Activated naive CD8-positive, alpha-beta T cell treated with anti-CD3 and anti-CD28 coated beads for 36 hours (primary cell): Measurements from ENCODE around the gene ARID1B. TPM values are rescaled to one million over a fixed set of nuclear protein-coding genes. Genes with fewer than 3 reads are reported as not detected.

Source experiments
- DNase-seq: peaks from one replicate; pipeline ENCODE4 v3.0.0; 2021
- H3K27ac Mint-ChIP-seq: one replicate; pipeline ENCODE4 v1.8.0; 2022; ENCODE audit warnings: mild to moderate bottlenecking, moderate library complexity, mixed read lengths
- H3K27me3 Mint-ChIP-seq: one replicate; pipeline ENCODE4 v1.8.0; 2022; ENCODE audit warnings: mild to moderate bottlenecking, mixed read lengths
- H3K36me3 Mint-ChIP-seq: one replicate; pipeline ENCODE4 v1.8.0; 2021; ENCODE audit warnings: mild to moderate bottlenecking, mixed read lengths
- H3K4me1 Mint-ChIP-seq: one replicate; pipeline ENCODE4 v1.8.0; 2021; ENCODE audit warnings: mixed read lengths
- H3K4me3 Mint-ChIP-seq: one replicate; pipeline ENCODE4 v1.8.0; 2022; ENCODE audit warnings: mild to moderate bottlenecking, moderate library complexity, mixed read lengths
- H3K9me3 Mint-ChIP-seq: one replicate; pipeline ENCODE4 v1.8.0; 2022; ENCODE audit warnings: mixed read lengths
- total RNA-seq, 2 experiments: library from RNA; stranded (reverse); gene quantifications; one replicate each; pipeline ENCODE4 v1.2.3, GENCODE V29; 2021

ARID1B gene
- total RNA-seq, 2 experiments from 2014 or later: 40.6 to 41.5 TPM

GRCh38 chr6:157245436-157245835 is 468.3 kb downstream of the ARID1B start:
- Mint-ChIP-seq H3K9me3 (peaks cover 2% of the 10 kb centered on the region), H3K4me3 (no peak overlapping the region), H3K36me3 (no peaks in the 10 kb centered on the region), H3K4me1 (no peaks in the 10 kb centered on the region), H3K27ac (no peak overlapping the region), H3K27me3 (no peaks in the 10 kb centered on the region)
- no peak for DNase-seq

- H3K36me3 Mint-ChIP-seq: no peaks in the 10 kb centered on the region
- peaks cover 3% of the 10 kb centered on the region for H3K27me3 Mint-ChIP-seq
- no peak overlapping the region for H3K4me3 Mint-ChIP-seq
- peaks cover 2% of the 10 kb centered on the region for H3K9me3 Mint-ChIP-seq
- no peak for DNase-seq
- H3K27ac Mint-ChIP-seq: no peak overlapping the region
- H3K4me1 Mint-ChIP-seq: no peaks in the 10 kb centered on the region
These were observed 469.0 kb downstream of the ARID1B start for GRCh38 chr6:157246048-157246630.

DNA sequence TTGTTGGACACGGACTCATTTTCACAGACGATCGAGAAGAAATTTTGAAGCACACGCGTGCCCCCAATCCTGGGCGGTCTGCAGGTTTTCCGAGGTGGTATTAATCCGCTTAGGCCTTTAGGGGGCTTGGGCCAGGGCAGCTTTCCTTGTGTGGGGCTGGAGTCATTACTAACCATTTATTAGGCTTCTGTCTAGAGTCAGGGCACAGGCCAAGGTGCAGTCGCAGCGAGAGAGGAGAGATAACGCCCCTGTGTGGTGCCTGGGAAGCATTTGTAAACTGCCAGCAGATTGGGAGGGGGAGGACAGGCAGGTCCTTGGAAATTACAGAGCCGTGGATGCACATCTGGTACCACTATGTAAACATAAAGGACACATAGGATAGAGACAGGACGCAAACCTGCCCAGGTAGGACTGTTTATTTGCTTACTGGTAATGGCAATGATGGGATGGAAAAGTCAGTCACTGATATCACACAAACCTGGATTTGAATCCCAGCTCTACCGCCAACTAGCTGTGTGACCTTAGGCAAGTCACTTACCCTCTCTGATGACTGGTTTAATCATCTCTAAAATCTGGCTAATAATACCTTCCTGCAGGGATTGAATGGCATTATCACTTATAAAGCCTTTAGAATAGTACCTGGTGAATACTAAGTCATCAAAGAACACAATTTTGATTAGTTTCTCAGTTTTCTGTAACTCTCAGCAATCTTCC is 469.8 kb downstream of the ARID1B start:
- Mint-ChIP-seq H3K4me1 (no peaks in the 10 kb centered on the region), H3K27me3 (peaks cover 3% of the 10 kb centered on the region), H3K27ac (no peak overlapping the region), H3K9me3 (peaks cover 2% of the 10 kb centered on the region), H3K4me3 (no peak overlapping the region), H3K36me3 (no peaks in the 10 kb centered on the region)
- no peak for DNase-seq

GRCh38 chr6:157248264-157248663 is 471.1 kb downstream of the ARID1B start:
- Mint-ChIP-seq H3K4me1 (no peaks in the 10 kb centered on the region), H3K27me3 (peaks cover 3% of the 10 kb centered on the region), H3K27ac (no peak overlapping the region), H3K36me3 (no peaks in the 10 kb centered on the region), H3K4me3 (no peak overlapping the region), H3K9me3 (peaks cover 2% of the 10 kb centered on the region)
- DNase-seq: no peak

DNA sequence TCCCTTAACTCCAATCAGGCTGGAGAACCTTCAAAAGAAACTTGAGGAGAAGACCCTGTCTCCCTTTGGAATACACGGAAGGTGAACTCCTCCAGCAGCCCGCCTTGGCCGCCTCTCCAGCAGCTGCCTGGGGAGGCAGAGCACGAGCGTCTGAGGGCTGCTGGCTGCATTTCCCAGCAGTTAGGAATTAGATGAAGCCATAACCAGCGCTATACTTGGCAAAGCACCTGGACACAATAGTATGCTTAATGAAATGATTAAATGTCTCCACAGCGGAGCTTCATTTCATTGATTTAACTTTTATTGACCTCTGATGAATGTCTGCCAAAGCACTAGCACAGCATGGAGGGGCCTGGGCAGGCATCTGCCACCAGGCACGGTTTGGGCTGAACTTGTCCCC is 472.6 kb downstream of the ARID1B start:
- H3K27me3 Mint-ChIP-seq: peaks cover 3% of the 10 kb centered on the region
- no peak for DNase-seq
- no peak overlapping the region for H3K27ac Mint-ChIP-seq
- H3K4me3 Mint-ChIP-seq: no peak overlapping the region
- no peaks in the 10 kb centered on the region for H3K36me3 Mint-ChIP-seq
- H3K9me3 Mint-ChIP-seq: peaks cover 2% of the 10 kb centered on the region
- no peaks in the 10 kb centered on the region for H3K4me1 Mint-ChIP-seq

GRCh38 chr6:157251586-157252247 is 474.5 kb downstream of the ARID1B start:
- Mint-ChIP-seq H3K27ac (no peak overlapping the region), H3K36me3 (no peaks in the 10 kb centered on the region), H3K4me1 (no peaks in the 10 kb centered on the region), H3K27me3 (peaks cover 3% of the 10 kb centered on the region), H3K9me3 (peaks cover 2% of the 10 kb centered on the region), H3K4me3 (no peak overlapping the region)
- no peak for DNase-seq

- no peak overlapping the region for H3K27ac Mint-ChIP-seq
- DNase-seq: no peak
- H3K27me3 Mint-ChIP-seq: peaks cover 3% of the 10 kb centered on the region
- H3K4me3 Mint-ChIP-seq: no peak overlapping the region
- H3K36me3 Mint-ChIP-seq: no peaks in the 10 kb centered on the region
- no peaks in the 10 kb centered on the region for H3K4me1 Mint-ChIP-seq
- H3K9me3 Mint-ChIP-seq: peaks cover 2% of the 10 kb centered on the region
These were observed 475.8 kb downstream of the ARID1B start for GRCh38 chr6:157253017-157253416.

- H3K27me3 Mint-ChIP-seq: peaks cover 3% of the 10 kb centered on the region
- no peak overlapping the region for H3K4me3 Mint-ChIP-seq
- no peaks in the 10 kb centered on the region for H3K9me3 Mint-ChIP-seq
- no peaks in the 10 kb centered on the region for H3K36me3 Mint-ChIP-seq
- no peak overlapping the region for H3K27ac Mint-ChIP-seq
- H3K4me1 Mint-ChIP-seq: no peaks in the 10 kb centered on the region
- DNase-seq: no peak
These were observed 476.5 kb downstream of the ARID1B start for GRCh38 chr6:157253699-157254098.

DNA sequence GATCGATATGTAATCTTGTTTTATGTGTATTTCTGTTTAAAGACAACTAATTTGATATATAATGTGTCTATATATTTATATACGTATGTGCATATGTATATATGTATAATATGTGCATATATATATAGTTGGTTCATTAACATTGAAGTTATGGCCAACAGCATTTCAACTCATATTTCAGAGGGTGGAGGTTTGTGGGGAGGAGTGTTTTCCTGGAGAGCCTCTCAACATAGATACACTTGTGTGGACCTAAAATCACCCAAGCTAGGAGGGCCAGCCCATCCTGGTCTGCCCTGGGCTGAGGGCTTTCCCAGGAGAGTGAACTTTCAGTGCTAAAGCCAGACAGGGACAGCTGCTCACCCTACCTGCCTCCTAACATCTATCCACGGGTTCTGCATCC is 477.4 kb downstream of the ARID1B start:
- Mint-ChIP-seq H3K4me3 (no peak overlapping the region), H3K4me1 (no peaks in the 10 kb centered on the region), H3K27ac (no peak overlapping the region), H3K36me3 (no peaks in the 10 kb centered on the region), H3K9me3 (no peaks in the 10 kb centered on the region), H3K27me3 (peaks cover 3% of the 10 kb centered on the region)
- DNase-seq: no peak

GRCh38 chr6:157255079-157255478 is 477.9 kb downstream of the ARID1B start:
- Mint-ChIP-seq H3K27ac (no peak overlapping the region), H3K36me3 (no peaks in the 10 kb centered on the region), H3K9me3 (no peaks in the 10 kb centered on the region), H3K27me3 (peaks cover 3% of the 10 kb centered on the region), H3K4me1 (no peaks in the 10 kb centered on the region), H3K4me3 (no peak overlapping the region)
- no peak for DNase-seq

GRCh38 chr6:157258878-157259277 is 481.7 kb downstream of the ARID1B start:
- Mint-ChIP-seq H3K9me3 (no peaks in the 10 kb centered on the region), H3K27me3 (no peaks in the 10 kb centered on the region), H3K27ac (no peak overlapping the region), H3K4me1 (no peaks in the 10 kb centered on the region), H3K36me3 (no peaks in the 10 kb centered on the region), H3K4me3 (no peak overlapping the region)
- no peak for DNase-seq

- H3K36me3 Mint-ChIP-seq: no peaks in the 10 kb centered on the region
- H3K9me3 Mint-ChIP-seq: no peaks in the 10 kb centered on the region
- no peak overlapping the region for H3K27ac Mint-ChIP-seq
- no peaks in the 10 kb centered on the region for H3K4me1 Mint-ChIP-seq
- H3K4me3 Mint-ChIP-seq: no peak overlapping the region
- H3K27me3 Mint-ChIP-seq: no peaks in the 10 kb centered on the region
- no peak for DNase-seq
These were observed 482.3 kb downstream of the ARID1B start for GRCh38 chr6:157259443-157259842.
